Hematopoietic multipotent progenitor cell treated with erythropoietin and hydrocortisone succinate and interleukin-3 and kit ligand, for 15 days (in vitro differentiated cells): Measurements from ENCODE around the gene C2orf81.

ENCODE experiments used
- DNase-seq: peaks from one replicate; pipeline ENCODE4 v3.0.0-alpha.2; 2015; ENCODE audit warnings: low spot score

C2orf81 gene

GRCh38 chr2:74390606-74391005, 30.8 kb downstream of the C2orf81 start:
- DNase-seq = no peak

- no peak for DNase-seq
Observed at GRCh38 chr2:74387346-74387745, 34.1 kb downstream of the C2orf81 start.

- DNase-seq = no peak
Observed at GRCh38 chr2:74385396-74385795, 36.0 kb downstream of the C2orf81 start.

- no peak for DNase-seq
Observed at GRCh38 chr2:74384051-74384450, 37.4 kb downstream of the C2orf81 start.

- no peak for DNase-seq
Observed at GRCh38 chr2:74383254-74383653, 38.2 kb downstream of the C2orf81 start.

- no peak for DNase-seq
Observed at GRCh38 chr2:74381751-74382150, 39.7 kb downstream of the C2orf81 start.

- DNase-seq = no peak
Observed at GRCh38 chr2:74379851-74380789, 41.3 kb downstream of the C2orf81 start, which contains the start of gene DCTN1. Gene DCTN1 (minus strand): TSS chr2:74380311. CDS start chr2:74380037, 274 bp downstream.

GRCh38 chr2:74378007-74378406, 43.4 kb downstream of the C2orf81 start:
- no peak for DNase-seq

GRCh38 chr2:74375838-74376237, 45.6 kb downstream of the C2orf81 start:
- no peak for DNase-seq

GRCh38 chr2:74374509-74375205, 46.8 kb downstream of the C2orf81 start:
- no peak for DNase-seq

GRCh38 chr2:74373985-74374384, 47.4 kb downstream of the C2orf81 start:
- no peak for DNase-seq

- no peak for DNase-seq
Observed at GRCh38 chr2:74373221-74373676, 48.2 kb downstream of the C2orf81 start.

- no peak for DNase-seq
Observed at GRCh38 chr2:74372674-74373073, 48.7 kb downstream of the C2orf81 start.

GRCh38 chr2:74371421-74371820, 50.0 kb downstream of the C2orf81 start:
- no peak for DNase-seq

GRCh38 chr2:74369976-74370375, 51.4 kb downstream of the C2orf81 start:
- DNase-seq = no peak

GRCh38 chr2:74368499-74368898, 52.9 kb downstream of the C2orf81 start:
- no peak for DNase-seq

- DNase-seq = no peak
Observed at GRCh38 chr2:74367789-74368188, 53.6 kb downstream of the C2orf81 start.

GRCh38 chr2:74366036-74366435, 55.4 kb downstream of the C2orf81 start:
- DNase-seq = no peak

GRCh38 chr2:74364533-74365505, 56.6 kb downstream of the C2orf81 start:
- DNase-seq = no peak
